ENCODE measurements around the gene GAL3ST1.

DNA sequence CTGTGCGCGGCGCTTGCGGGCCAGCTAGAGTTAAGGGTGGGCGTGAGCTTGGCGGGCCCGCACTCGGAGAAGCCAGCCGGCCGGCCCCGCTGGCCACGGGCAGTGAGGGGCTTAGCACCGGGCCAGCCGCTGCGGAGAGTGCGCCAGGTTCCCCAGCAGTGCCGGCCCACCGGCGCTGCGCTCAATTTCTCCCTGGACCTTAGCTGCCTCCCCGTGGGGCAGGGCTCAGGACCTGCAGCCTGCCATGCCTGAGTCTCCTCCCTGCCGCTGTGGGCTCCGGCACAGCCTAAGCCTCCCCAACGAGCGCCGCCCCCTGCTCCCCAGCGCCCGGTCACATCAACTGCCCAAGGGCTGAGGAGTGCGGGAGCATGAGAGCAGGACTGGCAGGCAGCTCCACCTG lies 22.4 kb upstream of the GAL3ST1 start:
- TF ChIP-seq, protein P1, sequence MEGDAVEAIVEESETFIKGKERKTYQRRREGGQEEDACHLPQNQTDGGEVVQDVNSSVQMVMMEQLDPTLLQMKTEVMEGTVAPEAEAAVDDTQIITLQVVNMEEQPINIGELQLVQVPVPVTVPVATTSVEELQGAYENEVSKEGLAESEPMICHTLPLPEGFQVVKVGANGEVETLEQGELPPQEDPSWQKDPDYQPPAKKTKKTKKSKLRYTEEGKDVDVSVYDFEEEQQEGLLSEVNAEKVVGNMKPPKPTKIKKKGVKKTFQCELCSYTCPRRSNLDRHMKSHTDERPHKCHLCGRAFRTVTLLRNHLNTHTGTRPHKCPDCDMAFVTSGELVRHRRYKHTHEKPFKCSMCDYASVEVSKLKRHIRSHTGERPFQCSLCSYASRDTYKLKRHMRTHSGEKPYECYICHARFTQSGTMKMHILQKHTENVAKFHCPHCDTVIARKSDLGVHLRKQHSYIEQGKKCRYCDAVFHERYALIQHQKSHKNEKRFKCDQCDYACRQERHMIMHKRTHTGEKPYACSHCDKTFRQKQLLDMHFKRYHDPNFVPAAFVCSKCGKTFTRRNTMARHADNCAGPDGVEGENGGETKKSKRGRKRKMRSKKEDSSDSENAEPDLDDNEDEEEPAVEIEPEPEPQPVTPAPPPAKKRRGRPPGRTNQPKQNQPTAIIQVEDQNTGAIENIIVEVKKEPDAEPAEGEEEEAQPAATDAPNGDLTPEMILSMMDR (IDR thresholded peaks at IDR 0.05; ENCODE audit: poor library complexity) = no peak
- TF ChIP-seq EZH2phosphoT487 (IDR thresholded peaks at IDR 0.05; ENCODE audit: low read depth, severe bottlenecking, unreplicated experiment) (no peak), EZH2 (IDR thresholded peaks at IDR 0.05; ENCODE audit: borderline replicate concordance) (no peak)
